HG03103 (cell line): ENCODE results near the gene PTPRN2.
"Not testable (repeated sequence)": the region's sequence is repeated elsewhere in the genome, so short reads cannot be mapped to it uniquely, and the experiment has no call there.

Experiments used
- ATAC-seq: cut with Tn5 transposase; IDR thresholded peaks from one replicate; pipeline ENCODE4 v1.9.1; 2021; ENCODE audit warnings: low read depth; ENCODE audit not compliant: unreplicated experiment

Gene PTPRN2

GRCh38 chr7:158056761-158057160 lies 530.9 kb downstream of the PTPRN2 start:
- ATAC-seq, result no peak

GRCh38 chr7:158055726-158056510 lies 531.7 kb downstream of the PTPRN2 start:
- ATAC-seq, result no peak

- ATAC-seq, result no peak
Measured at GRCh38 chr7:158054611-158055010, 533.0 kb downstream of the PTPRN2 start.

- ATAC-seq, result no peak
Measured at GRCh38 chr7:158054081-158054480, 533.5 kb downstream of the PTPRN2 start.

GRCh38 chr7:158053183-158053915 lies 534.3 kb downstream of the PTPRN2 start:
- no peak for ATAC-seq

- ATAC-seq, result no peak
Measured at GRCh38 chr7:158052381-158053060, 535.1 kb downstream of the PTPRN2 start.

- no peak for ATAC-seq
Measured at GRCh38 chr7:158051776-158052175, 535.8 kb downstream of the PTPRN2 start.

- ATAC-seq, result no peak
Measured at GRCh38 chr7:158050978-158051651, 536.5 kb downstream of the PTPRN2 start.

GRCh38 chr7:158050441-158050977 lies 537.1 kb downstream of the PTPRN2 start:
- ATAC-seq, result no peak

GRCh38 chr7:158049271-158049670 lies 538.4 kb downstream of the PTPRN2 start:
- ATAC-seq, result no peak

- ATAC-seq, result no peak
Measured at GRCh38 chr7:158048569-158048968, 539.1 kb downstream of the PTPRN2 start.

- no peak for ATAC-seq
Measured at GRCh38 chr7:158047391-158048059, 540.1 kb downstream of the PTPRN2 start.

- ATAC-seq, result not testable (repeated sequence)
Measured at GRCh38 chr7:158046246-158046645, 541.4 kb downstream of the PTPRN2 start.

- ATAC-seq, result no peak
Measured at GRCh38 chr7:158044482-158044823, 543.2 kb downstream of the PTPRN2 start.

GRCh38 chr7:158043551-158044481 lies 543.8 kb downstream of the PTPRN2 start:
- ATAC-seq, result no peak

- no peak for ATAC-seq
Measured at GRCh38 chr7:158042156-158042880, 545.3 kb downstream of the PTPRN2 start.

GRCh38 chr7:158040199-158040598 lies 547.4 kb downstream of the PTPRN2 start:
- no peak for ATAC-seq

GRCh38 chr7:158039270-158039669 lies 548.4 kb downstream of the PTPRN2 start:
- no peak for ATAC-seq
